ENCODE results near the gene WNT3A.

- TF ChIP-seq CTCF (IDR thresholded peaks at IDR 0.05; ENCODE audit: low read length) (no peak), EZH2 (optimal IDR thresholded peaks at IDR 0.05; ENCODE audit: low read depth, low read length) (no peak), EZH2phosphoT487 (IDR thresholded peaks at IDR 0.05; ENCODE audit: low read length) (no peak)
These were observed 94.8 kb downstream of the WNT3A start for GRCh38 chr1:228101614-228101993.

All from MM.1S (cell line).